Measurements from ENCODE around the gene SCGB2B2.
"Not testable (repeated sequence)": the region's sequence is repeated elsewhere in the genome, so short reads cannot be mapped to it uniquely, and the experiment has no call there.

SCGB2B2 gene

GRCh38 chr19:34686455-34686854, 9.5 kb upstream of the SCGB2B2 start:
- no peak for TF ChIP-seq CTBP1 (IDR thresholded peaks at IDR 0.05; ENCODE audit: borderline replicate concordance)
- TF ChIP-seq PKNOX1 (IDR thresholded peaks at IDR 0.05), result no peak
- TF ChIP-seq L3MBTL2 (conservative IDR thresholded peaks at IDR 0.05), result no peak; the same call in 1 of the 2 replicates
- TF ChIP-seq FOXA1 (IDR thresholded peaks at IDR 0.05), result no peak
- TF ChIP-seq HDGF (IDR thresholded peaks at IDR 0.05; ENCODE audit: borderline replicate concordance), result no peak
- TF ChIP-seq SUZ12 (IDR thresholded peaks at IDR 0.05), result no peak
- TF ChIP-seq ZNF384 (IDR thresholded peaks at IDR 0.05), result no peak
- no peak for TF ChIP-seq ARNT (IDR thresholded peaks at IDR 0.05)
- no peak for TF ChIP-seq SP1 (IDR thresholded peaks at IDR 0.05)
- TF ChIP-seq LEF1 (IDR thresholded peaks at IDR 0.05; ENCODE audit: borderline replicate concordance), result no peak
- TF ChIP-seq NFRKB (IDR thresholded peaks at IDR 0.05), result no peak
- no peak for TF ChIP-seq ELF4 (IDR thresholded peaks at IDR 0.05)
- no peak for TF ChIP-seq FOXM1 (IDR thresholded peaks at IDR 0.05; ENCODE audit: borderline replicate concordance)
- no peak for TF ChIP-seq TARDBP (IDR thresholded peaks at IDR 0.05)
- TF ChIP-seq BHLHE40 (IDR thresholded peaks at IDR 0.05; ENCODE audit: borderline replicate concordance), result no peak
- no peak for TF ChIP-seq FOXK2 (IDR thresholded peaks at IDR 0.05)
- ChIA-PET POLR2A (interaction anchor here (2.7 kb wide), 1 partner anchor 9 kb away, joined by 7 read pairs; the partner anchor contains the start of gene ZNF302), CTCF (no interaction called here)
- DNase-seq (ENCODE audit: extremely low spot score), result no peak

GRCh38 chr19:34685266-34685665, 8.3 kb upstream of the SCGB2B2 start:
- CTCF ChIA-PET; POLR2A ChIA-PET; DNase-seq (ENCODE audit: extremely low spot score): not testable (repeated sequence)

GRCh38 chr19:34681478-34681877, 4.5 kb upstream of the SCGB2B2 start:
- CTCF ChIA-PET, result no interaction called here
- POLR2A ChIA-PET, result no interaction called here
- TF ChIP-seq TARDBP (IDR thresholded peaks at IDR 0.05), result no peak
- DNase-seq (ENCODE audit: extremely low spot score), result no peak

GRCh38 chr19:34678421-34678820, 1.5 kb upstream of the SCGB2B2 start:
- POLR2A ChIA-PET, result interaction anchor here (1.3 kb wide), 1 partner anchor 55 kb away, joined by 6 read pairs; the partner anchor contains the start of gene ZNF181
- CTCF ChIA-PET, result no interaction called here
- DNase-seq (ENCODE audit: extremely low spot score), result no peak
- no peak for TF ChIP-seq TARDBP (IDR thresholded peaks at IDR 0.05)
- TF ChIP-seq SP1 (IDR thresholded peaks at IDR 0.05), result no peak
- TF ChIP-seq FOXM1 (IDR thresholded peaks at IDR 0.05; ENCODE audit: borderline replicate concordance), result no peak
- no peak for TF ChIP-seq NFRKB (IDR thresholded peaks at IDR 0.05)
- TF ChIP-seq BHLHE40 (IDR thresholded peaks at IDR 0.05; ENCODE audit: borderline replicate concordance), result no peak

- ChIA-PET POLR2A (interaction anchor here (1.0 to 1.3 kb wide), 4 partner anchors 9 to 55 kb away, joined by 3 to 7 read pairs (median 6); partner anchors contain the start of gene ZNF181), CTCF (no interaction called here)
- no peak for DNase-seq (ENCODE audit: extremely low spot score)
- TF ChIP-seq TARDBP (IDR thresholded peaks at IDR 0.05) (no peak), SUZ12 (IDR thresholded peaks at IDR 0.05) (no peak), L3MBTL2 (conservative IDR thresholded peaks at IDR 0.05) (no peak), LEF1 (IDR thresholded peaks at IDR 0.05; ENCODE audit: borderline replicate concordance) (no peak), SP1 (IDR thresholded peaks at IDR 0.05) (no peak), FOXA1 (IDR thresholded peaks at IDR 0.05) (no peak), ELF4 (IDR thresholded peaks at IDR 0.05) (no peak), ARNT (IDR thresholded peaks at IDR 0.05) (no peak), ZNF384 (IDR thresholded peaks at IDR 0.05) (no peak), CTBP1 (IDR thresholded peaks at IDR 0.05; ENCODE audit: borderline replicate concordance) (no peak)
Observed at GRCh38 chr19:34678085-34678412, 1.1 kb upstream of the SCGB2B2 start.

GRCh38 chr19:34677386-34678084, 576 bp upstream of the SCGB2B2 start, which contains the start of gene ZNF302:
Gene ZNF302, plus strand, starts transcription at chr19:34677678. Its CDS starts 1,127 bp downstream, at chr19:34678805.
- CTCF ChIA-PET, result no interaction called here

GRCh38 chr19:34675919-34676318, 1.0 kb downstream of the SCGB2B2 start:
- CTCF ChIA-PET, result no interaction called here
- no peak for TF ChIP-seq FOXM1 (IDR thresholded peaks at IDR 0.05; ENCODE audit: borderline replicate concordance)
- TF ChIP-seq SUZ12 (IDR thresholded peaks at IDR 0.05), result no peak
- TF ChIP-seq PKNOX1 (IDR thresholded peaks at IDR 0.05), result no peak
- TF ChIP-seq SP1 (IDR thresholded peaks at IDR 0.05), result no peak
- no peak for TF ChIP-seq NFRKB (IDR thresholded peaks at IDR 0.05)
- TF ChIP-seq HDGF (IDR thresholded peaks at IDR 0.05; ENCODE audit: borderline replicate concordance), result no peak
- no peak for TF ChIP-seq CTBP1 (IDR thresholded peaks at IDR 0.05; ENCODE audit: borderline replicate concordance)
- TF ChIP-seq TARDBP (IDR thresholded peaks at IDR 0.05), result no peak
- no peak for TF ChIP-seq FOXA1 (IDR thresholded peaks at IDR 0.05)
- TF ChIP-seq BHLHE40 (IDR thresholded peaks at IDR 0.05; ENCODE audit: borderline replicate concordance), result no peak
- TF ChIP-seq ARNT (IDR thresholded peaks at IDR 0.05), result no peak
- no peak for TF ChIP-seq L3MBTL2 (conservative IDR thresholded peaks at IDR 0.05)
- no peak for TF ChIP-seq ZNF384 (IDR thresholded peaks at IDR 0.05)
- no peak for TF ChIP-seq FOXK2 (IDR thresholded peaks at IDR 0.05)
- TF ChIP-seq LEF1 (IDR thresholded peaks at IDR 0.05; ENCODE audit: borderline replicate concordance), result no peak
- TF ChIP-seq ELF4 (IDR thresholded peaks at IDR 0.05), result no peak

More at GRCh38 chr19:34677386-34678084, 576 bp upstream of the SCGB2B2 start, which contains the start of gene ZNF302:
- TF ChIP-seq ELF4 (IDR thresholded peaks at IDR 0.05) (peak; percentile 43), ARNT (IDR thresholded peaks at IDR 0.05) (no peak), L3MBTL2 (conservative IDR thresholded peaks at IDR 0.05) (peak; percentile 83)
- DNase-seq (ENCODE audit: extremely low spot score), result peak; percentile 90
- POLR2A ChIA-PET, result interaction anchor here (0.5 to 1.3 kb wide), 5 partner anchors 9 to 342 kb away, joined by 3 to 7 read pairs (median 6); partner anchors contain the start of gene ZNF181

More at GRCh38 chr19:34675919-34676318, 1.0 kb downstream of the SCGB2B2 start:
- POLR2A ChIA-PET, result no interaction called here
- DNase-seq (ENCODE audit: extremely low spot score), result no peak

Data from HEK293T (cell line).